GM12892 (cell line): Measurements from ENCODE around the gene PCDHGB7. TPM values are rescaled to one million over a fixed set of nuclear protein-coding genes. Genes with fewer than 3 reads are reported as not detected.
A peak's percentile ranks its signal among the peaks of the same experiment; 100 is the strongest.
"Not testable (repeated sequence)": the region's sequence is repeated elsewhere in the genome, so short reads cannot be mapped to it uniquely, and the experiment has no call there.

ENCODE experiments used
- DNase-seq: peaks from one replicate; pipeline ENCODE4 v3.0.0; 2011; ENCODE audit not compliant: insufficient read length
- FAIRE-seq: peaks from 2 replicates; lab custom pipeline; 2011; peaks lifted over from hg19 to GRCh38; lab: Jason Lieb, UNC
- POLR2A ChIP-seq: IDR thresholded peaks from 2 replicates; pipeline ENCODE4 v1.6.1; 2011; ENCODE audit warnings: low read depth, low read length, control low read depth
- POLR2AphosphoS5 ChIP-seq: IDR thresholded peaks from 2 replicates; pipeline ENCODE4 v1.6.1; 2011; ENCODE audit warnings: low read depth, low read length, control low read depth
- TAF1 ChIP-seq: IDR thresholded peaks from 2 replicates; pipeline ENCODE4 v1.6.1; 2011; ENCODE audit warnings: low read depth, mild to moderate bottlenecking, control low read depth, low read length, borderline replicate concordance
- polyA plus RNA-seq: library from polyadenylated mRNA; unstranded; fragments of >200 nt; gene quantifications from one replicate; pipeline ENCODE4 v1.2.1, GENCODE V29; 2012; ENCODE audit warnings: missing spikeins, inconsistent platforms; ENCODE audit not compliant: missing spikeins

Gene PCDHGB7
- 0.68 TPM for polyA plus RNA-seq

- FAIRE-seq, result peak; percentile 79
- peak; percentile 54 for DNase-seq
Observed at GRCh38 chr5:141417494-141418172, at the start of gene PCDHGB7. PCDHGB7 (plus strand) TSS chr5:141417677; CDS start chr5:141417860, 183 bp downstream.

GRCh38 chr5:141369994-141370848 is 47.3 kb upstream of the PCDHGB7 start, which contains the start of gene PCDHGB3:
PCDHGB3 (plus strand) TSS chr5:141370242; CDS start chr5:141370395, 153 bp downstream.
- DNase-seq, result no peak
- no peak for TF ChIP-seq TAF1
- no peak for TF ChIP-seq POLR2AphosphoS5
- TF ChIP-seq POLR2A, result peak; percentile 27; the same call in 1 of the 2 replicates
- peak; percentile 56 for FAIRE-seq

GRCh38 chr5:141371572-141372475 is 45.7 kb upstream of the PCDHGB7 start:
- no peak for FAIRE-seq
- no peak for TF ChIP-seq POLR2A
- DNase-seq, result no peak

- no peak for FAIRE-seq
- TF ChIP-seq POLR2AphosphoS5, result no peak
- TF ChIP-seq TAF1, result no peak
- TF ChIP-seq POLR2A, result no peak
Observed at GRCh38 chr5:141373673-141374317, 43.7 kb upstream of the PCDHGB7 start, which contains the start of gene PCDHGA6. PCDHGA6 (plus strand) TSS chr5:141373891; CDS start chr5:141374084, 193 bp downstream.

GRCh38 chr5:141374627-141375026 is 42.9 kb upstream of the PCDHGB7 start:
- FAIRE-seq, result no peak
- TF ChIP-seq POLR2A (no peak), POLR2AphosphoS5 (no peak), TAF1 (no peak)
- no peak for DNase-seq

More at GRCh38 chr5:141373673-141374317, 43.7 kb upstream of the PCDHGB7 start, which contains the start of gene PCDHGA6:
- DNase-seq, result no peak

- not testable (repeated sequence) for DNase-seq, FAIRE-seq
Observed at GRCh38 chr5:141375444-141376155, 41.9 kb upstream of the PCDHGB7 start.

- TF ChIP-seq POLR2A, result no peak
- no peak for TF ChIP-seq POLR2AphosphoS5
- no peak for TF ChIP-seq TAF1
- DNase-seq (no peak), FAIRE-seq (no peak)
Observed at GRCh38 chr5:141382469-141383294, 34.8 kb upstream of the PCDHGB7 start, which contains the start of gene PCDHGA7. PCDHGA7 (plus strand) TSS chr5:141382742; CDS start chr5:141382900, 158 bp downstream.

GRCh38 chr5:141383345-141383744 is 34.1 kb upstream of the PCDHGB7 start:
- TF ChIP-seq TAF1 (no peak), POLR2A (no peak), POLR2AphosphoS5 (no peak)
- FAIRE-seq, result no peak
- no peak for DNase-seq

GRCh38 chr5:141384471-141385267 is 32.8 kb upstream of the PCDHGB7 start:
- TF ChIP-seq POLR2AphosphoS5, result no peak
- no peak for TF ChIP-seq TAF1
- TF ChIP-seq POLR2A, result no peak
- FAIRE-seq (no peak), DNase-seq (no peak)

GRCh38 chr5:141387557-141388311 is 29.7 kb upstream of the PCDHGB7 start, which contains the start of gene PCDHGB4:
PCDHGB4 (plus strand) TSS chr5:141387698; CDS start chr5:141387885, 187 bp downstream.
- not testable (repeated sequence) for DNase-seq
- peak; percentile 82 for FAIRE-seq
